Measurements from ENCODE around the gene TTC31.

- TF ChIP-seq CTCF (IDR thresholded peaks at IDR 0.05; ENCODE audit: low read length) (no peak), EZH2 (optimal IDR thresholded peaks at IDR 0.05; ENCODE audit: low read depth, low read length) (no peak)
Observed at GRCh38 chr2:74499267-74499939, 16.5 kb downstream of the TTC31 start, which contains the start of gene LBX2.

Measured in MM.1S (cell line).